OCI-LY1 (cell line): Measurements from ENCODE around the gene BMERB1.
"Not testable (repeated sequence)": the region's sequence is repeated elsewhere in the genome, so short reads cannot be mapped to it uniquely, and the experiment has no call there.

Source experiments
- H2AFZ ChIP-seq: fragments of 200-600 bp; sonication (generic), shearing (Covaris generic); 2 replicates; pipeline ENCODE4 v1.6.0; 2014; ENCODE audit warnings: antibody characterized with exemption, mild to moderate bottlenecking, low read length
- H3F3A ChIP-seq: fragments of 200-600 bp; sonication (generic), shearing (Covaris generic); 2 replicates; pipeline ENCODE4 v1.6.0; 2014; ENCODE audit warnings: mild to moderate bottlenecking, antibody characterized with exemption, low read length, moderate library complexity; ENCODE audit not compliant: insufficient read depth
- H3K27ac ChIP-seq: fragments of 200-600 bp; sonication (generic); 2 replicates; pipeline ENCODE4 v1.5.1; 2014; ENCODE audit warnings: low read length, mixed run types, mild to moderate bottlenecking, low read depth; ENCODE audit not compliant: poor library complexity, severe bottlenecking
- H3K27me3 ChIP-seq: fragments of 200-600 bp; sonication (generic); 2 replicates; pipeline ENCODE4 v1.6.0; 2014; ENCODE audit warnings: antibody characterized with exemption, mild to moderate bottlenecking, low read length, moderate library complexity; ENCODE audit not compliant: insufficient read depth
- H3K36me3 ChIP-seq: fragments of 200-600 bp; sonication (generic); 2 replicates; pipeline ENCODE4 v1.6.1; 2014; ENCODE audit warnings: mild to moderate bottlenecking, antibody characterized with exemption, low read length, moderate library complexity, mixed read lengths; ENCODE audit not compliant: insufficient read depth
- H3K4me1 ChIP-seq: fragments of 200-600 bp; sonication (generic); 2 replicates; pipeline ENCODE4 v1.5.1; 2014; ENCODE audit warnings: mild to moderate bottlenecking, low read length, moderate library complexity; ENCODE audit not compliant: insufficient read depth, severe bottlenecking
- H3K4me2 ChIP-seq: fragments of 200-600 bp; sonication (generic), shearing (Covaris generic); 2 replicates; pipeline ENCODE4 v1.6.1; 2014; ENCODE audit warnings: low read length
- H3K4me3 ChIP-seq: fragments of 200-600 bp; sonication (generic); 2 replicates; pipeline ENCODE4 v1.5.1; 2014; ENCODE audit warnings: low read length, low read depth, mild to moderate bottlenecking, mixed read lengths; ENCODE audit not compliant: poor library complexity, severe bottlenecking
- H3K79me2 ChIP-seq: fragments of 200-600 bp; shearing (Covaris generic); 2 replicates; pipeline ENCODE4 v1.6.1; 2016; ENCODE audit warnings: mixed run types, low read length, mixed read lengths; ENCODE audit not compliant: insufficient read depth
- H3K9ac ChIP-seq: fragments of 200-600 bp; sonication (generic), shearing (Covaris generic); 2 replicates; pipeline ENCODE4 v1.6.1; 2014; ENCODE audit warnings: mild to moderate bottlenecking, low read length, mixed read lengths
- H3K9me2 ChIP-seq: fragments of 200-600 bp; sonication (generic), shearing (Covaris generic); 2 replicates; pipeline ENCODE4 v1.6.1; 2014; ENCODE audit warnings: low read depth, mild to moderate bottlenecking, low read length, mixed read lengths
- H3K9me3 ChIP-seq: fragments of 200-600 bp; shearing (Covaris generic); 2 replicates; pipeline ENCODE4 v1.6.1; 2014; ENCODE audit warnings: low read length, mixed read lengths
- H4K20me1 ChIP-seq: fragments of 200-600 bp; sonication (generic), shearing (Covaris generic); 2 replicates; pipeline ENCODE4 v1.6.0; 2016; ENCODE audit warnings: mild to moderate bottlenecking, low read length; ENCODE audit not compliant: insufficient read depth
- EZH2 ChIP-seq: fragments of 200-600 bp; sonication (generic), shearing (Covaris generic); IDR thresholded peaks from 2 replicates; pipeline ENCODE4 v1.8.0; 2017; ENCODE audit warnings: borderline replicate concordance, mixed run types, mild to moderate bottlenecking, antibody characterized with exemption, low read length, moderate library complexity, mixed read lengths
- TF ChIP-seq, protein P1 (sequence below): fragments of 200-600 bp; sonication (generic), shearing (Covaris generic); IDR thresholded peaks from 2 replicates; pipeline ENCODE4 v1.5.1; 2017; ENCODE audit warnings: mild to moderate bottlenecking, antibody characterized with exemption, low read length, moderate library complexity, mixed read lengths

The BMERB1 gene

DNA sequence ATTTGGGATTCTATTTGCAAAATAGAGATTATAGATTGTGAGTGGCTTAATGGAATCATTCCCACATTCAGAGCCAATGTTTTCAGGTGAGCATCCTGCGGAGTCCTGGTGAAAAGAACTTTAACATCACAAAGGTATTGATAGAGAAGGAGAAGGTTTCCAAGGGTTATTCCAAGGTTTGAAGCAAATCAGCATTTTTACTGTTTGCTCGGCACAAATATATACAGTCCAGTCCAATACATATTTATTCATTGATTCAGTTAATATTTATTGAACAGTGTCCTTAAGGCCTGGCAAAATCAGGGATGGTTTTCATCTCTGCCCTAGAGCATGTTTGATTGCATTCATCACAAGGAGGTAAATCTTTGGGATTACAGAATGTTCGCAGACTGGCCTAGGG lies 32.4 kb upstream of the BMERB1 start:
- H3K4me1 ChIP-seq = no peaks in the 10 kb centered on the region
- no peaks in the 10 kb centered on the region for H3K79me2 ChIP-seq
- no peaks in the 10 kb centered on the region for H3F3A ChIP-seq
- H3K27ac ChIP-seq = no peak overlapping the region
- no peaks in the 10 kb centered on the region for H3K36me3 ChIP-seq
- no peaks in the 10 kb centered on the region for H3K9me3 ChIP-seq
- H3K27me3 ChIP-seq = no peaks in the 10 kb centered on the region; the same call in 1 of the 2 replicates
- no peaks in the 10 kb centered on the region for H3K9me2 ChIP-seq
- TF ChIP-seq, protein P1, sequence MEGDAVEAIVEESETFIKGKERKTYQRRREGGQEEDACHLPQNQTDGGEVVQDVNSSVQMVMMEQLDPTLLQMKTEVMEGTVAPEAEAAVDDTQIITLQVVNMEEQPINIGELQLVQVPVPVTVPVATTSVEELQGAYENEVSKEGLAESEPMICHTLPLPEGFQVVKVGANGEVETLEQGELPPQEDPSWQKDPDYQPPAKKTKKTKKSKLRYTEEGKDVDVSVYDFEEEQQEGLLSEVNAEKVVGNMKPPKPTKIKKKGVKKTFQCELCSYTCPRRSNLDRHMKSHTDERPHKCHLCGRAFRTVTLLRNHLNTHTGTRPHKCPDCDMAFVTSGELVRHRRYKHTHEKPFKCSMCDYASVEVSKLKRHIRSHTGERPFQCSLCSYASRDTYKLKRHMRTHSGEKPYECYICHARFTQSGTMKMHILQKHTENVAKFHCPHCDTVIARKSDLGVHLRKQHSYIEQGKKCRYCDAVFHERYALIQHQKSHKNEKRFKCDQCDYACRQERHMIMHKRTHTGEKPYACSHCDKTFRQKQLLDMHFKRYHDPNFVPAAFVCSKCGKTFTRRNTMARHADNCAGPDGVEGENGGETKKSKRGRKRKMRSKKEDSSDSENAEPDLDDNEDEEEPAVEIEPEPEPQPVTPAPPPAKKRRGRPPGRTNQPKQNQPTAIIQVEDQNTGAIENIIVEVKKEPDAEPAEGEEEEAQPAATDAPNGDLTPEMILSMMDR = no peak
- no peak for TF ChIP-seq EZH2
- no peak overlapping the region for H3K4me2 ChIP-seq
- no peaks in the 10 kb centered on the region for H4K20me1 ChIP-seq
- no peak overlapping the region for H3K9ac ChIP-seq
- no peak overlapping the region for H3K4me3 ChIP-seq
- no peak overlapping the region for H2AFZ ChIP-seq

DNA sequence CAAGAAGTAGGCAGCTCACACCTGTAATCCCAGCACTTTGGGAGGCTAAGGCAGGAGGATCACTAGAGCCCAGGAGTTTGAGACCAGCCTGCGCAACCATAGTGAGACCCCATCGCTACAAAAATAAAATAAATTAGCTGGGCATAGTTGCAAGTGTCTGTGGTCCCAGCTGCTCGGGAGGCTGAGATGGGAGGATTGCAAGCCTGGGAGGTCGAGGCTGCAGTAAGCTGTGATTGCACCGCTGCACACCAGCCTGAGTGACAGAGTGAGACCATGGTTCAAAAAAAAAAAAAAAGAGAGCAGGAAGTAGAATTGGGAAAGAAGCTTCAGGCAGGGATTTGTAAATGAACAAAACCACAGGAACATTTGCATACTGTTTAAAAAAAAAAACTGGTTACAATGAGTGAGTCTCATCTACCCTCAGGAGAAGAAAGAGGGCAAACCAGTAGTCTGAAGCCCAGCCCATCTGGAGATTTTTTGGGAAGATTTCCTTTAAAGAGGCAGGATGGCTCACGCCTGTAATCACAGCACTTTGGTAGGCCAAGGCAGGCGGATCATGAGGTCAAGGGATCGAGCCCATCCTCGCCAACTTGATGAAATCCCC lies 30.9 kb upstream of the BMERB1 start:
- Histone ChIP-seq H3K36me3 (no peaks in the 10 kb centered on the region), H3K4me2 (no peak overlapping the region), H4K20me1 (no peaks in the 10 kb centered on the region), H3F3A (no peaks in the 10 kb centered on the region), H3K9me2 (no peaks in the 10 kb centered on the region), H2AFZ (no peak overlapping the region), H3K4me1 (no peaks in the 10 kb centered on the region), H3K9me3 (no peaks in the 10 kb centered on the region), H3K79me2 (no peaks in the 10 kb centered on the region), H3K27me3 (no peaks in the 10 kb centered on the region; the same call in 1 of the 2 replicates), H3K27ac (no peak overlapping the region), H3K4me3 (no peak overlapping the region), H3K9ac (no peak overlapping the region)
- TF ChIP-seq, protein P1 = no peak
- TF ChIP-seq EZH2 = no peak

DNA sequence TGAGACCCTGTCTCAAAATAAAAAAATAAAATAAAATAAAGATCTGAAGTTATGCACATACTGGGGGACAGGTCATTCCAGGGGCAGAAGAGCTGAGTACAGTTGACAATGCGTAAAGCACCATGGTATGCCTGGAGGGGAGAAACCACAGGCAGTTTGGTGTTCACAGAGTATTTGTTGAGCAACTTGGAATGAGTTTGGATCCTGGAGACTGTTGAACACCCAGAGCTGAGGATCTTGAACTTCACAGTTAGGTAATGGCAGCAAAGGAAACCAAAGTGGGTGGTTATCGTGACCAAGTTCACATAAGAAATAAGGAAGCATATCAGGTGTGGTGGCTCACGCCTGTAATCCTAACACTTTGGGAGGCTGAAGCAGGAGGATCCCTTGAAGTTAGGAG lies 30.3 kb upstream of the BMERB1 start:
- not testable (repeated sequence) for H3K4me1 ChIP-seq, H2AFZ ChIP-seq, H3F3A ChIP-seq, H3K79me2 ChIP-seq, H4K20me1 ChIP-seq, H3K9me2 ChIP-seq, H3K27me3 ChIP-seq, H3K9ac ChIP-seq, H3K4me2 ChIP-seq, H3K27ac ChIP-seq, H3K4me3 ChIP-seq, H3K9me3 ChIP-seq, H3K36me3 ChIP-seq

DNA sequence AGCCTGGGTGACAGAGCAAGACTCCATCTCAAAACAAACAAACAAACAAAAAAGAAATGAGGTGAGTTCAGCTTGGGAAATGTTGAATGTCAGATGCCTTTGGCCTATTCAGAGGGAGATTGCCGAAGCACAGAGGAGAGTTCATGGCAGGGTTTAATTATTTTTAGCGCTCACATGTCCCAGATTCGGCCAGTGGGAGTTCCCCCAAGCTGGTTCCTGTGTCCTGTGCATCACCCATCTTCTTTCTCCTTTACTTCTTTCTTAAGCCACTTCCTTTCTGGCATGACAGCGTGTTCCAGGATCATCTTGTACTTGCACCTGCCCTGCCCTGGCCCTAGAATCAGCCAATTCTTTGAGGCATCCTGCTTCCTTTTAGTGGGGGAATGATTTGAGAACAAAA lies 29.6 kb upstream of the BMERB1 start:
- no peaks in the 10 kb centered on the region for H3K4me1 ChIP-seq
- no peaks in the 10 kb centered on the region; the same call in 1 of the 2 replicates for H3K27me3 ChIP-seq
- H3K27ac ChIP-seq = no peak overlapping the region
- no peak for TF ChIP-seq EZH2
- TF ChIP-seq, protein P1 = no peak
- no peak overlapping the region for H3K9ac ChIP-seq
- no peaks in the 10 kb centered on the region for H3K9me3 ChIP-seq
- H3K79me2 ChIP-seq = no peaks in the 10 kb centered on the region
- no peak overlapping the region for H2AFZ ChIP-seq
- no peak overlapping the region for H3K4me2 ChIP-seq
- no peaks in the 10 kb centered on the region for H3K36me3 ChIP-seq
- H4K20me1 ChIP-seq = no peaks in the 10 kb centered on the region
- no peaks in the 10 kb centered on the region for H3F3A ChIP-seq
- no peak overlapping the region for H3K4me3 ChIP-seq
- H3K9me2 ChIP-seq = no peaks in the 10 kb centered on the region

DNA sequence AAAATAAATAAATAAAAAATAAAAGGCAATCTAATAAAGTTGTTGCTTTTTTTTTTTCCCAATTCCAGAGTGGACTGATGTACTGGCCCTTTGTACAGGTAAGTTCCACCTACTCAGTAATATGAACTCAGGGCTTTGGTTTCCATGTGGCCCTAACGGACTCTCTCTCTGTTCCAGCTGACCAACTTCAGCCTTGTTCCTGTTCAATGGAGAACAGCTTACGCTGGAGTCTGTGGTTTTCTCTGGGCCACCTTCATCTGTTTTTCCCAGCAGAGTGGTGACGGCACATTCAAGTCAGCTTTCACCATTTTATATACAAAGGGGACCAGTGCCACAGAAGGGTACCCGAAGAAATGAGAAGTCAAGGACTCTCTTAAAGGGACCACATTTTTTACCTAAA lies 26.6 kb upstream of the BMERB1 start:
- H3K79me2 ChIP-seq, H3K27me3 ChIP-seq, H3K4me3 ChIP-seq, H2AFZ ChIP-seq, H3K27ac ChIP-seq, H3K9me2 ChIP-seq, H3K4me1 ChIP-seq, H3K4me2 ChIP-seq, H3K36me3 ChIP-seq, H3K9me3 ChIP-seq, H3F3A ChIP-seq, H4K20me1 ChIP-seq, H3K9ac ChIP-seq: not testable (repeated sequence)
